ENCODE results near the gene PTPRN. TPM values are rescaled to one million over a fixed set of nuclear protein-coding genes. Genes with fewer than 3 reads are reported as not detected.

PTPRN gene
- 0.88 TPM for total RNA-seq

DNA sequence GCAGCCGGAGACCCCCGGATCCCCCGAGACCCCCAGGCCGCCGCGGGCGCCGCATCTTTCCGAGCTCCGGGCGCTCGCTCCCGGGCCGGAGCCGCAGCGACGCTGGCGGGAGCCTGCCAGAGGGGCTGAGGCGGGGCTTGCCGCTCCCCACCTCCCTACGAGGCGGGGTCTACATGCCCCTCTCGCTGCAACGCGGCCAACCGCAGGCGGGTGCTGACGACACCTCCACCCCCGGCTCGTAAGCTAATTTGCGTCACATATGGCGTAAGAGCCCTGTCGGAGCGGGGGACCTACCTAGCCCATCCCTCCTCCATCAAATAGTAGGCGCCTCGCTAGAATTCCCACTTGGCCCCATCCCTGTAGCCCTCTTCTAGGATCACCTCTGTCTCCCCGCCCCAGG lies at the start of gene PTPRN:
PTPRN (minus strand) TSS at position 124 of the 400 bp plus-strand sequence; CDS start at position 55, 69 bp downstream.

DNA sequence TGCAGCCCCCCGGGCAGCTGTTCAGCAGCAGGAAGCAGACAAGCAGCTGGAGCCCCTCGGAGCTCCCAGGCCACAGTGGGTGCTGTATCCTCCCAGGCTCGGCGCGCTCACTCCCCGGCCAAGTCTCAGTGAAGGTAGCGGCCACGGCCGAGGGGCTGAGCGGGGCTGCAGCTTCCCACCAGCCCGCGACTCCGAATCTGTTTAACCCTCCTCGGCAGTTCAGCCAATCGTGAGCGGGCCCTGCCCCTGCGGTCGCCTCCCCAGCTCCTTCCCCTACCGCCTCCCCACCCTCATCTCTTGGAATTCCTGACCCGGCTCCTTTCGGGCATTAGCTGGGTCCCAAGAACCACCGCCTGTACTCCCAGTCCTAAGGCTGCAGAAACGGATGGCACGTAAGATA lies 23.3 kb upstream of the PTPRN start, which contains the start of gene RESP18:
RESP18 (minus strand) TSS at position 203 of the 400 bp plus-strand sequence.

DNA sequence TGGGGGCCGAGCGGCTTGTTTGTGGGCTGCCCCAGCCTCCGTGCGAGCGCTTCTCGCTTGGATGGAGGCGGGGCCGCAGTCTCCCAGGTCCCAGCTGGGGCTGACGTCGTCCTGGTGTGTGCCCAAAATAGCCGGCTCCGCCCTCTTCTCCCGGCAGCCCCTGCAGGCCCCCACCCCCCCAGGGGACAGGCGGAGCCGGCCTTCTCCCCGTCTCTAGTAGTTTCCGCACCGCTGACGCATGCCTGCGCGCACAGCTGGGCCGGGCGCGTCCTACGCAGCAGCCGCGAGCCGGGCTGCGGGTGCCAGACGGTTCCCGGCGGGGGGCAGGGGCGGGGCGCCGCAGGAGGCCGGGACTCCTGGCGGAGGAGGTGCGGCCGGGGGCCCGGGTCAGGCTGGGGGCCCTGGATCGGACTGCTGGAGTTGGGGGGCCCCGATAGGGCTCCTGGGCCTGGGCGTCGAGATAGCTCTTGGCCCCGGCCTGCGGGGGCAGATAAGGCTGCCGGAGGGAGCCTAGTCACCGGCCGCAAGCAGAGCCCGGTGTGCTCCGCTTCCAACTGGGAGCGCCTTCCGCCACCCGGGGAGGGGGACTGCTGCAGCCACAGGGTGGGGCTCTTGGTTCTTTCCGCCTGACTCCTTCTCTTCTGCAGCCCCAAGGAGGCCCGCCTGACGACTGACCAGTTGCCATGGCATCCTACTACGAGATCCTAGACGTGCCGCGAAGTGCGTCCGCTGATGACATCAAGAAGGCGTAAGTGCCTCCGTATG lies 29.9 kb downstream of the PTPRN start, which contains the start of gene DNAJB2:
DNAJB2 (plus strand) TSS at position 216 of the 765 bp plus-strand sequence; CDS start at position 684, 468 bp downstream.

DNA sequence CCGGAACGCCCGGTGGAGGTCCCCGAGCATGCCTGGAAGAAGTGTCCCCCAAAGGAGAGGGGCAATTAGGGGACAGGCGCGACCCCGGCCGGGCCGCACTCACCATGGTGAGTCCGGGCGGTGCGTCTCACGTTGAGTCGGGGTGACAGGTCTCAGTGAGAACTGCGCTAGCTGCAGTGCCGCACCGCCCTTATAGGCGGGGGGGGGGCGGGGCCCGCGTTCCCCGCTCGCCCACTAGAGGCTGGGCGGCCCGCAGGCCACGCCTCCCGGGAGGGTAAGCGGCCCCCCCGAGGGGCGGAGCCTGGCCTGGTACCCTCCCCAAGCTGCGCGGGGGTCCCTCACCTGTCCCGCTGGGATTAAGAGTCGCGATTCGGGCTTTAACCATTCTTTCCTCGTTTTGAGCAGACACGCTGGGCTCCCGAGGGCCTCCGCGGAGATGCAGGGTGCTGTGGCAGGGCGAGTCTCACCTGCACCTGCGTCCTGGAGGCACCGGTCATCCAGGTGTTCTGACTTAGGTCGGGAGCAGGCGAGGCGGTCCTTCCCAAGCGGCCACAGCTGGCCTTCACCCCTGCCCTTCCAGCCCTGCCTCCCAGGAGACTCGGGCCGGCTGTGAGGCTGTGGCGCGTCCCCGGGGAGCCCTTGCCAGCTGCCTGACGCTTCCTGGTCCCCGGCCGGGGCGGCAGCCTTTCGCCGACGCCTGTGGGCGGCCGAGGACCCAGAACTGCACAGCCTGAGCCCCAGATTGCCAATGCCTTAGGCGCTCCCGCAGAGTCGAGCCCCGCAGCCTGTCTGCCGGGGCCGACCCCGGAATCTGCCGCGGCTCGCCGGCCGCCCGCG lies 55.2 kb downstream of the PTPRN start, which contains the start of gene TUBA4A:
TUBA4A (minus strand) TSS at position 166 of the 837 bp plus-strand sequence; CDS start at position 106, 60 bp downstream.

DNA sequence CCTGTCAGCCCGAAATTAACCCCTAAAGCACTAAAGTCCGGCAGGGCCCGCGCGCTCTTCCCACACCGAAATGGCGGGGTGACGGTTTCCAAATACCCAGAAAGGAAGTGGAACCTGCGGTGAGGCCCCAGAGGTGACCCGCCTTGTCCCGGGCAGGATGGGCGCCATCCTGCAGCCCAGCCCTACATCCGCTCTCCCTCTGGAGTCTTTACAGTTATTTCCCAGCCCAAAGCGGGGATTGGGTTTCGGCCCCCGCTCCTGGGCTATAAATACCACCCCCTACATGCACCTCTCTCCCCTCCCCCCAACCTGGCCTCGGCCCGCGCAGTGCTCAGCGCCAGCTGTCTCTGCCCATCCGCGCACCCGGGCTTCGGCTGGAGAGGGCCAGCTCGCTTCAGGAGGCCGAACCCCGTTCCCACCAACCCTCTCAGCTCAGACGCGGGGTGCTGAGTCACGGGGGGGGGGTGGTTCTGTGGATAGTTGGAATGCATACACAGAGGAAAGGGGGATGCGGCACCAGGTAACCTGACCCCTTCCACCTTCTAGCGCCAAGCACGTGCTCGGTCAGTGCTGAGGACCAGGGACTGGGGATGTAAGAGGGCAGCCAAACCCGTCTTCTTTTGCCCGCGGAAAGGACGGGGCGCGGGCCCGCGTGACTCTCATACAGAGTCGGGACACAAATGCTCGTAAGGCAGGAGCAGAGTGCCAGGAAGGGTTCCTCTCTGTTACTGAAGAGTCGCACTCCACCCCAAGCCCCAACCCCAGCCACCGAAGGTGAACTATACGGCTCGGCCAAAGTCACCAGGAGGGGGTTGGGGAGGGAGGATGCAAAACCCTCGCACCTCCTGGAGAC lies 56.1 kb downstream of the PTPRN start, which contains the start of gene TUBA4B:
TUBA4B (plus strand) TSS at position 344 of the 853 bp plus-strand sequence; CDS start at position 509, 165 bp downstream.

DNA sequence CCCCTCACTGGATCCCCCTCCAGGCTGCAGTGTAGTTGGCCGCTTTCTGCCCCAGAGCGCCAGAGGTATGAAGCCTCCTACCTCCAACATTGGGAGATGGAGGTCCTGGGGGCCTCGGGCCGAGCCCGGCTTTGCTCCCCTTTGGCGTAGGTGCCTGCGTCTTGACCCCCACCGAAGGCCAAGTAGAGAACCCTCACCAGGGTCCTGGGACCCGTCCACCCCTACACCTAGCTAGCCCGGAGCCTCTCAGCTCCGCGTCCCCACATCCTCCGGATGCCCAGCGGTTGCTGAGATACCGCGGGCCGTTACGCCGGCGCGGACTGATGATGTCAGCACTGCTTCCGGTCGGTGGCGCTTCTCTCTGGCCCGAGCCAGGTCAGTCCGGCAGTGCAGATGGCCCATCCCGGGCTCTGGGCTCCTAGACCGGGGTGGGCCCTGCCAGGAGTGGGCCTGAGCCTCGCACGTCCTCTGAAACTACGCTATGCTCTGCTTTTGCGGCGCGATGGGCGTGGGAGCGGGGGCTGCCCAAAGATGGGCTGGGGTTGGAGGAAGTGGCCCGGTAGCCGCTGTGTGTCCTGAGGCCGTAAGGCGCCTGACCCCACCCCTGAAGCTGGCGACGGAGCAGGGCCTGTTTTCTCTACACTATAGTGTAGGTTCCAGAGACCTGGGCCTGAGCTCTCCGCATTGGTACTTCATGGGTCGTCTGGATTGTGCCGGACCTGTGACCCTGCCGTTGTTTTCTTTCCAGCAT lies 63.9 kb downstream of the PTPRN start, which contains the start of the genes GLB1L and STK16:
GLB1L (minus strand) TSS at position 297 of the 751 bp plus-strand sequence. CDS start 1,871 bp downstream, outside the sequence.
STK16 (plus strand) TSS at position 332 of the 751 bp plus-strand sequence. CDS start 521 bp downstream, outside the sequence.

Small RNAs within 50 kb of the gene (small RNA-seq; reads per million reads assigned to genes)
- not detected for gene AC053503.3 (ENCODE audit: low replicate concordance)
- not detected for gene MIR153-1 (ENCODE audit: low replicate concordance)

Other genes with a start within 250 kb of the PTPRN start
- 1.5 TPM for gene IHH, start 248.5 kb downstream of the PTPRN start, total RNA-seq
- 15.2 TPM for gene NHEJ1, start 148.6 kb downstream of the PTPRN start, total RNA-seq
- 6.9 TPM for gene SLC23A3, start 139.4 kb downstream of the PTPRN start, total RNA-seq
- gene CNPPD1, start 132.5 kb downstream of the PTPRN start, total RNA-seq: 39.4 TPM
- gene RETREG2, start 131.1 kb downstream of the PTPRN start, total RNA-seq: 64.3 TPM
- gene ZFAND2B, start 102.6 kb downstream of the PTPRN start, total RNA-seq: 27.9 TPM
- gene ABCB6, start 90.4 kb downstream of the PTPRN start, total RNA-seq: 28.1 TPM
- gene ATG9A, start 79.8 kb downstream of the PTPRN start, total RNA-seq: 53.7 TPM
- 51.6 TPM for gene ANKZF1, start 79.6 kb downstream of the PTPRN start, total RNA-seq
- gene GLB1L, start 64.0 kb downstream of the PTPRN start, total RNA-seq: 15.2 TPM
- gene STK16, start 63.9 kb downstream of the PTPRN start, total RNA-seq: 24.2 TPM
- gene TUBA4B, start 56.2 kb downstream of the PTPRN start, total RNA-seq: not detected
- 16.5 TPM for gene TUBA4A, start 55.5 kb downstream of the PTPRN start, total RNA-seq
- 56.4 TPM for gene DNAJB2, start 30.0 kb downstream of the PTPRN start, total RNA-seq
- not detected for gene RESP18, start 23.3 kb upstream of the PTPRN start, total RNA-seq
- gene DNPEP, start 78.5 kb upstream of the PTPRN start, total RNA-seq: 64.8 TPM
- gene DES, start 109.0 kb upstream of the PTPRN start, total RNA-seq: 582 TPM
- gene SPEG, start 125.4 kb upstream of the PTPRN start, total RNA-seq: 39.6 TPM
- 31.6 TPM for gene GMPPA, start 189.5 kb upstream of the PTPRN start, total RNA-seq
- gene ASIC4, start 205.1 kb upstream of the PTPRN start, total RNA-seq: 0.18 TPM
- 90.4 TPM for gene CHPF, start 234.4 kb upstream of the PTPRN start, total RNA-seq
- 4.6 TPM for gene TMEM198, start 234.6 kb upstream of the PTPRN start, total RNA-seq